Nephron (organoid): ENCODE measurements around the gene ZNF485.
"Not testable (repeated sequence)": the region's sequence is repeated elsewhere in the genome, so short reads cannot be mapped to it uniquely, and the experiment has no call there.

Experiments
- H3K27ac Mint-ChIP-seq, 3 experiments: 2 replicates each; pipeline ENCODE4 v1.8.0; 2020; ENCODE audit warnings: mixed read lengths in 3 of 3, mild to moderate bottlenecking in 2 of 3, moderate library complexity in 1 of 3
- H3K27me3 Mint-ChIP-seq: 2 replicates; pipeline ENCODE4 v1.8.0; 2021; ENCODE audit warnings: low read depth, mild to moderate bottlenecking, moderate library complexity, mixed read lengths
- H3K36me3 Mint-ChIP-seq: 2 replicates; pipeline ENCODE4 v1.8.0; 2020; ENCODE audit warnings: low read depth, mixed read lengths
- H3K4me1 Mint-ChIP-seq: 2 replicates; pipeline ENCODE4 v1.8.0; 2020; ENCODE audit warnings: mixed read lengths
- H3K4me3 Mint-ChIP-seq, 3 experiments: 2 replicates each; pipeline ENCODE4 v1.8.0; 2020; ENCODE audit warnings: mild to moderate bottlenecking in 3 of 3, mixed read lengths in 3 of 3, moderate library complexity in 2 of 3
- H3K9me3 Mint-ChIP-seq: 2 replicates; pipeline ENCODE4 v1.8.0; 2020; ENCODE audit warnings: mixed read lengths
- TF ChIP-seq, protein P1 (sequence below), 3 experiments: fragments of 200-600 bp; sonication (generic); IDR thresholded peaks; one replicate each; pipeline ENCODE4 v1.5.0; 2021; ENCODE audit warnings: antibody characterized with exemption in 3 of 3; ENCODE audit not compliant: unreplicated experiment in 3 of 3

Gene ZNF485

DNA sequence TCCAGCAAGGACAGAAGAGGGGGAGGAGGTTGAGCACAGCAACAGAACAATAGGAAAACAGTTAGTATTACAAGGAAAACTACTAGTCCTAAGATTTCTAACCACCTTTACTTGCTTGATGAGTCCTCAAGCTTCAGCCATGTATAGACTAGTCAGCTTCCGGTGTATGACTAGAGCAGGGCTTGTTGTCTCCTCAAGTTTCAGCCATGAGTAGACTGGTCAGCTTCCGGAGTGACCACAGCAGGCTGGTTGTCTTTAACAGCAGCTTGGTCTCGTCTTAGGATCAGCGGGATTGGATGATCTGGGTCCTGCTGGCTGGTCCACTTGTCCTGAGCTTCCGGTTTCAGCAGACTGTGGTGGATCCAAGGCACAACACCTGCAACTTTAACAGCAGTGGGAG, 21.2 kb upstream of the ZNF485 start:
- no peaks in the 10 kb centered on the region for H3K4me1 Mint-ChIP-seq
- TF ChIP-seq, protein P1, sequence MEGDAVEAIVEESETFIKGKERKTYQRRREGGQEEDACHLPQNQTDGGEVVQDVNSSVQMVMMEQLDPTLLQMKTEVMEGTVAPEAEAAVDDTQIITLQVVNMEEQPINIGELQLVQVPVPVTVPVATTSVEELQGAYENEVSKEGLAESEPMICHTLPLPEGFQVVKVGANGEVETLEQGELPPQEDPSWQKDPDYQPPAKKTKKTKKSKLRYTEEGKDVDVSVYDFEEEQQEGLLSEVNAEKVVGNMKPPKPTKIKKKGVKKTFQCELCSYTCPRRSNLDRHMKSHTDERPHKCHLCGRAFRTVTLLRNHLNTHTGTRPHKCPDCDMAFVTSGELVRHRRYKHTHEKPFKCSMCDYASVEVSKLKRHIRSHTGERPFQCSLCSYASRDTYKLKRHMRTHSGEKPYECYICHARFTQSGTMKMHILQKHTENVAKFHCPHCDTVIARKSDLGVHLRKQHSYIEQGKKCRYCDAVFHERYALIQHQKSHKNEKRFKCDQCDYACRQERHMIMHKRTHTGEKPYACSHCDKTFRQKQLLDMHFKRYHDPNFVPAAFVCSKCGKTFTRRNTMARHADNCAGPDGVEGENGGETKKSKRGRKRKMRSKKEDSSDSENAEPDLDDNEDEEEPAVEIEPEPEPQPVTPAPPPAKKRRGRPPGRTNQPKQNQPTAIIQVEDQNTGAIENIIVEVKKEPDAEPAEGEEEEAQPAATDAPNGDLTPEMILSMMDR (IDR thresholded peaks at IDR 0.05; ENCODE audit: unreplicated experiment in 3 of 3) = no peak
- H3K36me3 Mint-ChIP-seq = no peaks in the 10 kb centered on the region
- no peak overlapping the region for H3K4me3 Mint-ChIP-seq
- H3K27me3 Mint-ChIP-seq = peaks cover 16% of the 10 kb centered on the region
- no peak overlapping the region for H3K27ac Mint-ChIP-seq
- peaks cover 6% of the 10 kb centered on the region for H3K9me3 Mint-ChIP-seq

DNA sequence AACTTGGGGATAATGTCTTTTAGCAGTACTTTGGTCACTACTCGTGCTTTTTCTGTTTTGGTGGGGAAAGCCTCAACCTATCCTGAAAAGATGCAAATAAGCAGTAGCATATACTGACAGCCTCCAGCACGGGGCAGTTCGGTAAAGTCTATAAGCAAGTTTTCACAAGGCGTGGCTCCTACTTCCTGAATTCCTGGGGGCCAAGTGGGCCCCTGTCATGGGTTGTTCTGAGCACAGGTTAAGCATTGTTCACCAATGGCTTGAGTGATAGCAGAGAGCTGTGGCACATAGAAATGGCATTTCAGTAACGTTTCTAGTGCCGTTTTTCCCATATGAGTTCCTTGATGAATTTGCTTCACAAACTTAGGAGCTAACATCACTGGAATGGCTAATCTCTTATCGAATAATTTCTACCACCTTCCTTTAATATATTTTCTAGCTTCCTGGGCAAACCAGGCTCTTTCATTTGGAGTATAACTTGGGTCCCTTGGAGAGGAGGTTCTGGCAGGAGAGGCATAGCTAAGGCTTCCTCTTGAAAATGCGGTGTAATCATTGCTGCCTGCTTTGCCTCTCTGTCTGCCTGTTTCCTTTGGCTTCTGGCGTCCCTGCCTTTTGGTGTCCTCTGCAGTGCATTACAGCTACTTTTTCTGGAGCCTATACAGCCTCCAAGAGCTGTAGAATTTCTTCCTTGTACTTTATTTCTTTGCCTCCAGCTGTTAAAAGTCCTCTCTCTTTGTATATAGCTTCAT, 20.1 kb upstream of the ZNF485 start:
- Mint-ChIP-seq H3K4me3 (no peak overlapping the region), H3K4me1 (no peaks in the 10 kb centered on the region), H3K9me3 (peaks cover 8% of the 10 kb centered on the region), H3K27me3 (peaks cover 9% of the 10 kb centered on the region), H3K36me3 (no peaks in the 10 kb centered on the region), H3K27ac (peak overlapping the region; percentile 57 to 87 (median 76))
- TF ChIP-seq, protein P1 (IDR thresholded peaks at IDR 0.05; ENCODE audit: unreplicated experiment in 3 of 3) = no peak

DNA sequence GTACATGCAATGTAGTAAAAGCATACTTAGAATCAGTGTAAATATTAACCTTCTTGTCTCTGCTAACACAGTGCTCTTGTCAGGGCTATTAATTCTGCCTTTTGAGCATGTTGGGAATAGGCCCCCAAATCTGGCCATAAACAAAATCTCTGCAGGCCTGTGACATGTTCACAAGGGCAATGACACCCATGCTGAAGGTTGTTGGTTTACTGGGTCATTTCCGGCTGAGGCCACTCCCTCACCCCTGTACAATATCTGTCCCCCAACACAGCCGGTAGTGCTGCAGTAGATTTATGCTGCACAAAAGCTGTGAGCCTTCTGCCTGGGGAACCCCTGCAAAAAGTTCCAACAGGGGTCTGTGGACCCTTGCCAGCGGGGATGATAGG, 19.5 kb upstream of the ZNF485 start:
- H3K4me3 Mint-ChIP-seq, H3K36me3 Mint-ChIP-seq, H3K9me3 Mint-ChIP-seq, H3K27me3 Mint-ChIP-seq, H3K4me1 Mint-ChIP-seq: not testable (repeated sequence)
- peak overlapping the region; percentile 57 to 87 (median 76) for H3K27ac Mint-ChIP-seq

DNA sequence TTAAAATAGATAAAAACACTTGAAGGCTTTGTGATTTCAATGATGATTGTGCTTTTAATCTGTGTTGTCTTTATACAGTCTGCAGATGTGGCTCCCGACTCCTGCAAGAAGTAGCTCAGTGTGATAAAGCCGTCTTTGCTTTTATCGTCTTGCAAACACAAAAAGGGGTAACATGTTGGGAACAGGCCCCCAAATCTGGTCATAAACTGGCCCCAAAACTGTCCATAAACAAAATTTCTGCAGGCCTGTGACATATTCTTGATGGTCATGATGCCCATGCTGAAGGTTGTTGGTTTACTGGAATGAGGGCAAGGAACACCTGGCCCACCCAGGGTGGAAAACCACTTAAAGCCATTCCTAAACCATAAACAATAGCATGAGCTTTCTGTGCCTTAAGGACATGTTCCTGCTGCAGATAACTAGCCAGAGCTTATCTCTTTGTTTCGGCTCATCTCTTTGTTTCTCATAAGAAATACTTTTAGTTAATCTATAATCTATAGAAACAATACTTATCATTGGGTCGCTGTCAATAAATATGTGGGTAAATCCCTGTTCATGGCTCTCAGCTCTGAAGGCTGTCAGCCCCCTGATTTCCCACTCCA, 14.8 kb upstream of the ZNF485 start:
- Mint-ChIP-seq H3K27me3 (peaks cover 8% of the 10 kb centered on the region), H3K4me1 (peaks cover 14% of the 10 kb centered on the region), H3K27ac (no peak overlapping the region), H3K4me3 (no peak overlapping the region), H3K9me3 (peaks cover 14% of the 10 kb centered on the region), H3K36me3 (no peaks in the 10 kb centered on the region)
- TF ChIP-seq, protein P1 (IDR thresholded peaks at IDR 0.05; ENCODE audit: unreplicated experiment in 3 of 3) = no peak

DNA sequence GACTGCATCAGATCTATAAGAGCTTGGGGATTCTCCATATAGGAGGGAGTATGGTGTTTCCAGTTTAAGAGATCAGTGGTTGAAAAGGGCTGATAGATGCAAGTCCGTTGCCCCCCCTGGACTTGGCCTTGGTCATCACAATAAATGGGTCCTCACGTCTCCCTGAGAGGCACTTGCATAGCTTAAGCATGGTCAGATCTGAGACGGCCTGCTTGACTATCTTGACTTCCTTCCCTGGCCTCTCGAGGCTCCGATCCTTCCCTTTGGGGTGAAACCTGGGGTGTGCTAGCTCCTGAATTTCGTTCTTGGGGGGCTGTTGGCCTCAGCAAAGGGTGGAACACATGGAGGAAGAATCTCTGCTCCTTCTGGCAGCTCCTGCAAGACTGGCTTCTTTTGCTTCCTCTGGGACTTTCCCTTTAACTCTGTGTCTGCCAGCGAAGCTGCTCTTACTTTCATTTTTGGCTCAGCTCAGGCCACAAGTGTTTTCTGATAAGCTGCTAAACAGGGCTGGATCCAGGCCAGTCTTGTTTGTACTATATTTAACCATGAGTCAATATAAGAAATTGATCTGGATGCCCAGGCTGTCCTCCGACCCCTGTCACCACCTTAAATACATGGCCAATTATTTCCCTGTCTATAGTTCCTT, 11.2 kb upstream of the ZNF485 start:
- Mint-ChIP-seq H3K27me3 (peaks cover 4% of the 10 kb centered on the region), H3K27ac (peak overlapping the region in 2 of 3 experiments; percentile 24 to 69), H3K36me3 (no peaks in the 10 kb centered on the region), H3K4me1 (peaks cover 21% of the 10 kb centered on the region), H3K4me3 (peak overlapping the region in 1 of 3 experiments; percentile 18), H3K9me3 (peaks cover 16% of the 10 kb centered on the region)
- TF ChIP-seq, protein P1 (IDR thresholded peaks at IDR 0.05; ENCODE audit: unreplicated experiment in 3 of 3) = no peak

GRCh38 chr10:43595739-43596298, 10.4 kb upstream of the ZNF485 start:
- Mint-ChIP-seq H3K9me3 (peaks cover 14% of the 10 kb centered on the region), H3K4me1 (peaks cover 21% of the 10 kb centered on the region), H3K27ac (peak overlapping the region in 1 of 3 experiments; percentile 24), H3K4me3 (peak overlapping the region in 1 of 3 experiments; percentile 7), H3K27me3 (peaks cover 5% of the 10 kb centered on the region), H3K36me3 (no peaks in the 10 kb centered on the region)
- TF ChIP-seq, protein P1 (IDR thresholded peaks at IDR 0.05; ENCODE audit: unreplicated experiment in 3 of 3) = no peak
